NCI-H460 (cell line): ENCODE results near the gene ONECUT3. TPM values are rescaled to one million over a fixed set of nuclear protein-coding genes. Genes with fewer than 3 reads are reported as not detected.
"Not testable (repeated sequence)": the region's sequence is repeated elsewhere in the genome, so short reads cannot be mapped to it uniquely, and the experiment has no call there.

Experiments used
- DNase-seq: peaks from one replicate; pipeline ENCODE4 v3.0.0-alpha.2; 2016; ENCODE audit warnings: low read depth; ENCODE audit errors: extremely low read depth
- total RNA-seq: library from RNA; depleted of rRNA; stranded (reverse); fragments of >200 nt; shearing (Covaris generic); gene quantifications from 2 replicates; pipeline ENCODE4 v1.2.3, GENCODE V29; 2014

Gene ONECUT3
- total RNA-seq, 1 experiment from 2014 or later = not detected

DNA sequence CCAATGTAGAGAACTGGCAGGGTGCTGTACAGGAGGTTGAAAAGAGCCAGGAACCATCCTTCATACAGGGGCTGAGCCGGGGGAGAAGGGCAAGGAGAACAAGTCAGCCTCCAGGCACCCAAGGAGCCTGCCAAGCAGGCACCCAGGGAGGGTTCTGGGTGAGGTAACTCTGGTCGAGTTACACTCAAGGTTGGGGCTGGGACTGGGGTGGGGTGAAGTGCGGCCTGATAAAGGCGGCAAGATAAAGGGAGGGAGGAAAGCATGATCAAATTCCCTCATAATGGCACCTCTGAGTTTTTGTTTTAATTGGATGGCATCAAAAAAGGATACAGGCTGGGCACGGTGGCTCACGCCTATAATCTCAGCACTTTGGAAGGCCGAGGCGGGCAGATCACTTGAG, 33.8 kb downstream of the ONECUT3 start:
- DNase-seq = no peak

GRCh38 chr19:1789261-1790041, 36.1 kb downstream of the ONECUT3 start:
- DNase-seq = no peak

GRCh38 chr19:1790054-1790792, 36.9 kb downstream of the ONECUT3 start:
- DNase-seq = no peak

- no peak for DNase-seq
Observed at GRCh38 chr19:1791879-1792278, 38.6 kb downstream of the ONECUT3 start.

- DNase-seq = no peak
Observed at GRCh38 chr19:1794424-1795172, 41.3 kb downstream of the ONECUT3 start.

GRCh38 chr19:1796395-1797142, 43.3 kb downstream of the ONECUT3 start:
- DNase-seq = no peak

GRCh38 chr19:1797313-1797712, 44.0 kb downstream of the ONECUT3 start:
- DNase-seq = not testable (repeated sequence)

DNA sequence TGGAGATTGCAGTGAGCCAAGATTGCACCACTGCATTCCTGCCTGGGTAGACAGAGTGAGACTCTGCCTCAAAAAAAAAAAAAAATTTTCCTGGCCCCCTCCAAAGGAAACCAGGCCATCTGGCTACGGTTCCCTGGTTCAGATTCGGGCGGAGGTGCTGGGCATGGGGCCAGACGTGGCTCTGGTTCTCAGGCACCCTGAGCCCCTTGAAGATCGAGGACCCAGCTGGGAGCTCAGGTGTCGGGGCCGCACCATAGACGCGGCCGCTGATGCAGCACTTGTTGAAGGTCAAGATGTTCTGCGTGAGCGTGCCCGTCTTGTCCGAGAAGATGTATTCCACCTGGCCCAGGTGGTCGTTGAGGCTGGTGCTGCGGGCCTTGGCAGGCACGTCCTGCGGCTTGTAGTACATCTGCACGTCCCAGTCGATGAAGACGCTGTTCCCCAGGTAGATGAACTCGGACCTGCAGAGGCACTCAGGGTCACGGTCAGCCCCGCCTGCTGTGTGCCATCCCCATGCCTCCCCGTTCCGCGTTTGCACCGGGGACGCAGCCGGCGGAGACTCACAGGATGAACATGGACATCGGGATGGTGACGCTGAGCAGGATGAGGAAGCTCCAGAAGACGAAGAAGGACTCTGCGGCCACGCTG, 46.5 kb downstream of the ONECUT3 start:
- no peak for DNase-seq

GRCh38 chr19:1804858-1805257, 51.6 kb downstream of the ONECUT3 start:
- DNase-seq = no peak

DNA sequence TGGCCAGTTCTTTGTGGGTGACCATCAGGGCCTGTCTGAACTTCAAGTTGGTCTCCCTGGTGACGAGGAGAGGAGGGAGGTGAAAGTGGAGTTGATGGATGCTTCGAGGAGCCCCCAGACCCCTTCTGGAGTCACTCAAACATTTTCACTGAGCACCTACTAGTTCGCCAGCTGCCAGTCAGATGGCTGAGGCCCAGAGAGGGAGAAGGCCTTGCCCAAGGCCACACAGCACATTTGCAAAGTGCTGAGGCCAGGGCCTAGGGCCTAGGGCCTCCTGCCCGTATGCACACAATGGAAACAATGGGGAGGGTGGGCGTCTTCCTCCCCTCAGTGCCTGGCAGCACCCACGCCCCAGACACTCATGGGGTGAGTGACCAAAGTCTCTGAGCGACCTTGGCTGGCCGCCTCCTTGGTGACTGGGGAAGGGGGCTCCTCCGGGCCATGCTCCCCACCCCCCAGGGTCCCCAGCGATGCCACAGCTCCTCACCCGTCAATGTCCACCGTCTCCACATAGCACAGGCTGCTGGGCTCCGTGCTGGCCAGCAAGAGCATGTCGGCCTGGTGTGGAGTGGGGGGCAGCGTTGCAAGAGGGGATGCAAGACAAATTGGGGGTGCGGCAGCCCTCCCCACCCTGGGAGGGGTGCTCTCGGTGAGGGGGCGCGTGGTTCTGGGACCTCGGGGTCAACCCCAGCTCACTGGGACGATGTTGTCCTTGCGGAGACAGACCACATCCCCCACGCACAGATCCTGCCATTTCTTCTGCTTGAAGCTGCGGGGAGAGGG, 52.3 kb downstream of the ONECUT3 start:
- DNase-seq = no peak

DNA sequence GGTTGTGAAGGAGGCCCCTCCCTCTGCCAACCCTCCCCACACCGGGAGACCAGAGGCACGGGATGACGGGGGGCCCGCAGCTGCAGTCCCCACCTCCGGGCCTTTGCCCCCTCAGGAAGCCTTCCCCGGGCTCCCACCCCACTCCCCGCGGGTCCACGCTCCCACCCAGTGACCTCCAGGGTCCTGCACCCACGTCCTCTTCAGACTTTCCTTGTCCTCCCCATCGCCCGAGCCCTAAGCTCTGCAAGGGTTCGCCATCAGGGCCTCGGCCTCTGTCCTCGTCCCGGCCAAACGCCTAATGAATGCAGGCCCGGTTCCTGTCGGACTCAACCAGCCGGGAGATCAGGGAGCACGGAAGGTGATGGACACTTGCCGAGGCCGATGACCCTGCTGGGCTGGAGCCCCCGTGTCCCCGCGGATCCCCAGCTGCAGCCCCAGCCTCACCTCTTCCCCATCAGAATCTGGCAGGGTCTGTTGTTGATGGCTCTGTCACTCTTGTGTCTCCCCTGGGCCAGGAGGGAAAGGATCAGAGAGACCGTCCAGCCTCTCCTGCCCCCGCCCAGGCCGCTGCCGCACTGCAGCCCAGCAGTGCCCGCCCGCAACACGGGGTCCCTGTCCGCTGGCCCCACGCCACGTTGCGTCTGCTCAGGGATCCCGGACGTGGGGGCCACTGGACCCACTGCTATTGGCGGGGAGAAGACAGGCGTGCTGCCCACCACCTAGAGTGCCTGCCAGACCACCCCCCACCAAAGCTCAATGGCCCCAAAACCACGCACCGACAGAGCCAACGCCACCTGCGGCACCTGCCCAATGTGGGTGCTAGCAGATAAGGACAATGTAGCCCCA, 53.1 kb downstream of the ONECUT3 start:
- no peak for DNase-seq

DNA sequence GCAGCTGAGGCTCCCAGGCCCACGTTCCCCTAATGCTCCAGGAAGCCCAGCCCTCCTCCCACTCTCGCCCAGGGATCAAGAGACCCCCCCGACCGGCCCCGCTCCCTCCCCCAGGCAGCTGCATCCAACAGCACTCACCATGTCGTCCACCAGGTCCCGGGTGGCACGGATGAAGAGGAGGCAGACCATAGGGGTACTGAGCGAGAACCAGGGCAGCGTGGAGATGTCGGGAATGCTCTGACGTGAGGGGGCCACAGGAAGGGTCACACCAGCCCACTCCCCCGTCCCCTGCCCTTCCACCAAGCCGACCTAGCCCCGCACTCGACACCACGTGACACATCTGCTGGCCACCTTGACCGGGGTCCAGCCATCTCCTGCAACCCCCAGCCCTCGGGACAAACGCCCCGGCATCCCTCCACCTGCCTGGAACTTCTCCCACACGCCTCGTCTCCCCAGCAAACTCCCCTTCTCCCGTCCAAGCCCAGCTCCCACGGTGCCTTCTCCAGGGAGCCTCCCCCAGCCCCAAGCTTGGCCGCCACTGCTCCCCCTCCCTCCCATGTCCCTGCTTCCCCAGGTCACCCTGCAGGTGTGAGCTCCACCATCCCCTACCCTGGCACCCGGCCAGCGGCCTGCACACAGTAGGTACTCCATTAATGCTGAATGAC, 53.9 kb downstream of the ONECUT3 start:
- DNase-seq = no peak

DNA sequence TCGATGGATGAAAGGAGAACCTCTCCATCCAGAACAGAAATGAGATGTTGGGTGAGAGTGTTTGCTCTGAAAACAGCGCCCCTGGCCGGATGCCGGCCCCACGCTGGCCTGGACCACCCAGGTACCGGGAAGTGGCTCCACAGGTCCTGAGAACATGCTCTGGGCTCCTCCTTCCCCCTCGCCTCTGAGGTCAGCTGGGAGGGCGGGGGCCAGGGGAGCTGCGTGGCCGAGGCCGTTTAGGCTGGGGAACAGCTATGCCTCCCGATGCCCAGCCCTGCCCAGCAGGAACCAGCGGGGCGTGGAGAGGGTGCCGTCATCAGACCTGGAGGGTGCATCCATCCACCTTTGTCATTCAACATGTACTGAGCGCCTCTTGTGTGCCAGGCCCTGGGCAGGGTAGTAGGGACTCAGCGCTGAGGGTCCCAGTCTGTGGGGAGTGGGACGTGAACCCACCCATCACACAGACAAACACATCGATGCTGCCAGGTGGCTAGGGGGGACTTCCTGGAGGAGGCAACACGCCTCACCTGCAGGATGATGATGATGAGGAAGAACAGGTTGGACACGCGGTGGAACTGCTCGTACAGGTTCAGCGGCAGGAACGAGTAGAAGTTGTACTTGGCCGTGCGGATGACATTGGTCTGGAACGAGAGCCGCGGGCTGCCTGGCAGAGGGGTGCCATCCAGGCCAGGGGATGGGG, 54.5 kb downstream of the ONECUT3 start:
- DNase-seq = no peak

GRCh38 chr19:1808395-1808731, 55.1 kb downstream of the ONECUT3 start:
- DNase-seq = no peak

- no peak for DNase-seq
Observed at GRCh38 chr19:1809678-1810077, 56.4 kb downstream of the ONECUT3 start.

GRCh38 chr19:1810439-1811160, 57.3 kb downstream of the ONECUT3 start:
- DNase-seq = no peak

GRCh38 chr19:1811472-1811894, 58.2 kb downstream of the ONECUT3 start:
- DNase-seq = peak; percentile 59
